WERI-Rb-1 (cell line): ENCODE results near the gene PLCL2.

Experiments
- DNase-seq: peaks from one replicate; pipeline ENCODE4 v3.0.0-alpha.2; 2020
- H3K27ac ChIP-seq: fragments of 250-450 bp; sonication (Bioruptor Pico); 2 replicates; pipeline ENCODE4 v1.5.1; 2020; ENCODE audit warnings: mild to moderate bottlenecking, moderate library complexity
- H3K27me3 ChIP-seq: fragments of 250-450 bp; sonication (Bioruptor Pico); 2 replicates; pipeline ENCODE4 v1.5.1; 2021; ENCODE audit warnings: mild to moderate bottlenecking, low read depth, moderate library complexity; ENCODE audit not compliant: insufficient read depth, severe bottlenecking
- H3K36me3 ChIP-seq: fragments of 250-450 bp; sonication (Bioruptor Pico); 2 replicates; pipeline ENCODE4 v1.5.1; 2020; ENCODE audit warnings: mild to moderate bottlenecking, moderate library complexity
- H3K4me3 ChIP-seq: 2 replicates; pipeline ENCODE4 v1.5.1; 2011; ENCODE audit warnings: low read depth, mild to moderate bottlenecking, control low read depth, low read length
- H3K9me3 ChIP-seq: fragments of 250-450 bp; sonication (Bioruptor Pico); 2 replicates; pipeline ENCODE4 v1.5.1; 2021; ENCODE audit warnings: mild to moderate bottlenecking, moderate library complexity; ENCODE audit not compliant: severe bottlenecking
- CTCF ChIP-seq: IDR thresholded peaks from 2 replicates; pipeline ENCODE4 v1.5.1; 2011; ENCODE audit warnings: low read depth, mild to moderate bottlenecking, control low read depth, inconsistent platforms, low read length

PLCL2 gene

GRCh38 chr3:16868513-16868912 is 16.2 kb upstream of the PLCL2 start:
- DNase-seq: no peak
- no peaks in the 10 kb centered on the region for H3K36me3 ChIP-seq

GRCh38 chr3:16869261-16870005 is 15.3 kb upstream of the PLCL2 start:
- Histone ChIP-seq H3K36me3 (no peaks in the 10 kb centered on the region), H3K9me3 (no peaks in the 10 kb centered on the region), H3K27me3 (no peaks in the 10 kb centered on the region), H3K27ac (no peak overlapping the region), H3K4me3 (no peak overlapping the region)
- no peak for DNase-seq
- TF ChIP-seq CTCF: no peak

More at GRCh38 chr3:16868513-16868912, 16.2 kb upstream of the PLCL2 start:
- no peak for TF ChIP-seq CTCF
- Histone ChIP-seq H3K27ac (no peak overlapping the region), H3K27me3 (no peaks in the 10 kb centered on the region), H3K4me3 (no peak overlapping the region), H3K9me3 (no peaks in the 10 kb centered on the region)

GRCh38 chr3:16871915-16872842 is 12.6 kb upstream of the PLCL2 start:
- no peaks in the 10 kb centered on the region for H3K36me3 ChIP-seq
- H3K27ac ChIP-seq: no peak overlapping the region
- no peaks in the 10 kb centered on the region for H3K27me3 ChIP-seq
- H3K4me3 ChIP-seq: no peak overlapping the region
- H3K9me3 ChIP-seq: no peaks in the 10 kb centered on the region
- no peak for DNase-seq
- no peak for TF ChIP-seq CTCF

- H3K27me3 ChIP-seq: no peaks in the 10 kb centered on the region
- no peak for DNase-seq
- H3K4me3 ChIP-seq: no peak overlapping the region
- H3K27ac ChIP-seq: no peak overlapping the region
- H3K36me3 ChIP-seq: no peaks in the 10 kb centered on the region
- no peaks in the 10 kb centered on the region for H3K9me3 ChIP-seq
- no peak for TF ChIP-seq CTCF
These were observed 10.9 kb upstream of the PLCL2 start for GRCh38 chr3:16873872-16874271.

GRCh38 chr3:16875876-16876550 is 8.7 kb upstream of the PLCL2 start:
- no peak overlapping the region for H3K4me3 ChIP-seq
- H3K9me3 ChIP-seq: no peaks in the 10 kb centered on the region
- H3K36me3 ChIP-seq: no peaks in the 10 kb centered on the region
- TF ChIP-seq CTCF: no peak
- H3K27me3 ChIP-seq: no peaks in the 10 kb centered on the region
- no peak overlapping the region for H3K27ac ChIP-seq
- DNase-seq: no peak
